ENCODE measurements around the gene CSPG4.

CSPG4 gene

DNA sequence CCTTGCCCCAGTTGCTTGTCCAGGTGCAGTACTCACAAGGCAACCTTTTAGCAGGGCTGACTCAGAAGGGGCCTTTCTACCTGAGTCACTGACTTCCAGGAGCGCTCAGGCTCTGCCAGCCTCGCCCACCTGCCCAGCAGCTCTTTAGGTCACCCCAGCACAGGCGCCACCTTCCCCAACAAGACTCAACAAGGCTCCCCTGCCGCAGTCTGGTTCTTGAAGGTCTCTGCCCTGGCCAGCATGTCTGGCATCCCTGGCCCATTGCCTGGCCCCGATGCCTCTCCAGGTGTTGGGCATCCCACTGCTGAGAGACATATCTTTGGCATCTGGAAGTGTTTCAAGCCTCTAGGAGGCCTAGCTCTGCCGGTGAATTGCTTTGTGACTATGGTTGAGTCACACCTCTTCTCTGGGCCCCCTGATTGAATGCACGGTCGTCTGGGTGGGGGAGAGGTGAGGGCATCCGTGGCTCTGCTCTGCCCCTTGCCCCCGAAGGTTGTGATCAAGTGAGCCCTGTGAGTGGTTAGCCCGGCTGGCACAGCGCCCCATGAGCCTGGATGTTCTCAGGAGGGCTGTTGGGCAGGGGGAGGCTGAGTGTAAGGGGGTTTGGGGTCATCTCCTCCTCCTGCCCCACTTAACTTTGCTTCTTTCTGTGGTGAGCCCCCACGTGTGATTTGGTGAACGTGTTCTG is 43.3 kb downstream of the CSPG4 start:
- DNase-seq: no peak

DNA sequence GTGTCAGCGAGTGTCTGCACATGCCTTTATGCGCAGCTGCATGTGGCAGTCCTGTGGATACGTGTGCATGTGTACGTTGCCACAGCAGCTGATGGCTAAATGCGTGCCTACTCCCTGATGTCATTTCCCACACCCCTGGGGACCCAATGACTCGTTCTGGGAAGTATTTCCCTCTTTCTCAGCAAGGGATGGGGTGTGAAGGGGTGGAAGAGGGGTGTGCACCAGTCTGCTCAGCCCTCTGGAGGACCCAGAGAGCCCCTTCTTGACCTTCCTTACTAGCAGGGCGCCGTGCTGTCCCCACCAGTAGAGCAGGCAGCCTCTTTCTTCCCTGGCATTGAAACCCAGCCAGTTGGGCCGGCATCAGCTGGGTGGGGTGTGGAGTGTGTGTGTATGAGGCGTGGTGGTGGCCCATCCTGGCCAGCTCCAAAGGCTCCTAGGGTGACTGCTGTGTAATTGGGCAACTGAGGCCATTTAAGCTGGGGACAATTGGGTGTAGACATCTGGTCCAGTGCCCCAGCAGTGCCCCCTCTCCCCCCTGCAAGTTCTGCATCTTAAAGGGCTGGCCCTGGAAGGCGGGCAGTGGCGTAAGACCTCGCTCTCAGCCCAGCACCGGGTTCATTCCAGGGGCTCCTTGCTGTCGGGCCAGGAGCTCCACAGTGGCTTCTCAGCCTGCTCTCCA is 45.7 kb downstream of the CSPG4 start:
- DNase-seq: no peak

DNA sequence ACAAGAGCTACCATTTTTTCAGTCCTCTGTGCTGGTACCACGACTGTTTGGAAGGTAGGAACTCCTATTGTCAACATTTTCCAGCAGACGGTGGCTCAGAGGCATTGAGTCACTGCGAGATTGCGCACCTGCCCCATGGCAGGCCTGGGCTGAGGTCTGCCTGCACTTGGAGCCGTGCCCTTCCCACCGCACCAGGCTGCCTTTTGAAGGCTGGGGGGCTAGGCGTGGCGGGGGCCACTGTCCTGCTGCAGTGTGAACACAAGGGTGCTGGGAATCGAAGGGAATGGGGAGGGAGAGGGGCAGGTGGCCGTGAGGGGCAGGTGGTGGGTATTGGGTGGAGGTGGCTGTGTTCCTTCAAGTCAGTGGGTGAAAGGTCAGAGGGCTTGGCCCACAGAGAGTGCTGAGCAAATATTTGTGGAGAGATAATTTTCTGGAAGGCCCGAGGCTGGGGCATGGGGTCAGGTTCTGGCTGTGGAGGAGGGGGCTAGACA is 48.7 kb downstream of the CSPG4 start:
- DNase-seq: no peak

DNA sequence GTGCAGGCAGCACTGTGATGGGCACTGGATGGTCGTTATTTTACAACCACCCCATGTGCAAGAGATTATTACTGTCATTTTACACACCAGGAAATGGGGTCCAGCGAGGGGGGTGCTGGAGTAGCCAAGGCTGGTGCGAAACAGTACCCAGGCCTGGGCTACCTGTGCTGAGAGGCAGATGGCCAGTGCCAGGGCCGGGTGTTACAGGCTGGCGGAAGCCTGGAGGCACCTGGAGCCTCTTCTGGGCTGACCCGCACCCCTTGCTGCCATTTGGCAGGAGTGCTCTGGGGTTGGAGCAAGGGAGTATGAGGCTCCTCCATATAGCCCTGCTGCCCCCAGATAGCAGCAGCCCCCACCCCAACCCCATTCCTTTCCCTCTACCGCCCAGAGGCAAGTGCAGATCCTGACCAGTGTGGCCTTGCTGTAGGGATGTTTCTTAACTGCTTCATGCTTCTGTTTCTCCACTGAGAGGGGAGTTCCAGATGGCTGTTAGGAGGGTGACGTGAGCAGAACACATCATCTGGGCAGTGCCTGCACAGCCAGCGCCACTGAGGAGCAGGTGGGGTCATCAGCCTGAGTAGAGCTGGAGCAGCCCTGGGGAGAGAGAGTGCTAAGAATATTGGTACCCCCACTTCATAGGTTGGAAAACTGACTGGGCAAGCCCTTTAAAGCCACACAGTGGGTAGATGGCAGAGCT is 49.7 kb downstream of the CSPG4 start:
- no peak for DNase-seq

DNA sequence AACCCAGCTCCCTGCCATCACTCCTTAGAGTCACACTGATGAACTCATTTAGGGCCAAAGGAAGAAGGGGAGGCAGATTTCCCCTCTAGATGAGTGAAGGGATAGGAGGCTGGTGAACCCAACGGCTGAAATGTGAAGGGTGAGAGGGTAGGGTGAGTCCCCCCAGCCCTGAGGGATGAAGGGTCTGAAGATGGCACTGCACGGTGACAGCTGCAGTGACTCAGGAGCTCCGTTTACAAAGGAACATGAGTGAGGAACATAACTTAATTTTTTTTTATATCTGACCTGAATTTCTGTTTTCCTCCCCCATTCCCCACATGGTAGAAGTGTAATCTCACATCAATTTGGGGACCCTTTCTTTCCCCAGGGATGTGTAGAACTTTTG is 50.9 kb downstream of the CSPG4 start:
- no peak for DNase-seq

DNA sequence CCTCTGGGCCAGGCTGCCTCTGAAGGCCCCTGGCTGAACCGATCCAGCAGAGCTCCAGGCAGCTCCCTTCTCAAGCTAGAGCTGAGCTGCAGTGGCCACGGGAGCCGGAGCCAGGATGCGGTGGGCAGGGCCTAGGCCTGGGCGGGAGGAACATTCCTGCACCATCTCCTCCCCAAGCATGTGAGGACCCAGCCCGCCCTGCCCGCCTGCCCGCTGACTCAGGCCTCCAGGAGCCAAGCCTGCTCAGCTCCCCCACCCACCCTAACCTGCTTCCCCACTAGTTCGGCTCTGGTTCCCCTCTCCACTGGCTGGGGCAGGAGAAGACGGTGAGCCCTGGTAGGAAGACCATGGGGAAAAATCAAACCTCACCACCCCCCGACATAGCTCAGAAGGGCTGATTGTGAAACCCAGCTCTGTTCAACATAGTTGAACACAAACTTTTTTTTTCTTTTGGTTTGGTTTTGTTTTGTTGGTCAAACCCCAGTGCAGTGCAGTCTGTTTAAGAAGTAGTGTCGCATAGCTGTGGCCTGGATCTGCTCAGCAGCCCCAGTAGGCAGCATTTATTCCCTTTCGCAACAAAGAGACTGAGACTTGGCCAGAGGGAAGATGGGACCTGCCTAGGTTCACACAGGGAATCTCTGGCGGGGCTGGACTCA is 51.4 kb downstream of the CSPG4 start:
- DNase-seq: no peak

DNA sequence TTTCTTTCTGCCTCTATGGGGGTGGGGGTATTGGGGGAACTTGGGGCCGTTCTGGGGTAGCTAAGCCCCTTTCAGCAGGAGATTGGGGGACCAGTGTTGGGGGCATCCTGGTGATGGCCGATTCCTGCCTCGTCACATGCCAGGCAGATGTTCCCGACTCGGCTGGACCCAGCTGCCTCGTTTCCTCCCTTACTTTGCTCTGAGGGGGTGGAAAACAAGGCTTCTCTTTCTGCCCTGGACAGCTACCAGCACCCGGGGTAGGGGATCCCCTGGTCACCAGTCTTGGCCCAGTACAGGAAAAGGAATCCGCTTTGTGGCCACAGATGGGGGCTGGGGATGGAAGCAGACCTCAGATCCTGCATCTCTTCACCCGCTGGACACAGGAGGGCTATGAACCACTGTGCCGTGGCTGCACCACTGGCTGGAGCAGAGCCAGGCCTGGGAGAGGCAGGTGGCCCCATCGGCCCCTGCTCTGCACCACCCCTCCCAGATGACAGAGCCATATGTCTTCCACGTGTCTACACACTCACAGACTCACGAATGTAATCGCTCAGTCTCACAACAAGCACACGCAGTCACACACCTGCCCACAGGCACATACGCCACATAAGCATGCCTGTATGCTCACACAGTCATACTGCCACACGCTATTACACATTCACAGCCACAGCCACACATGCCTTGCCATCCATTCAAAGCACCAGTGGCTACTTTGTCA is 52.6 kb downstream of the CSPG4 start:
- no peak for DNase-seq

DNA sequence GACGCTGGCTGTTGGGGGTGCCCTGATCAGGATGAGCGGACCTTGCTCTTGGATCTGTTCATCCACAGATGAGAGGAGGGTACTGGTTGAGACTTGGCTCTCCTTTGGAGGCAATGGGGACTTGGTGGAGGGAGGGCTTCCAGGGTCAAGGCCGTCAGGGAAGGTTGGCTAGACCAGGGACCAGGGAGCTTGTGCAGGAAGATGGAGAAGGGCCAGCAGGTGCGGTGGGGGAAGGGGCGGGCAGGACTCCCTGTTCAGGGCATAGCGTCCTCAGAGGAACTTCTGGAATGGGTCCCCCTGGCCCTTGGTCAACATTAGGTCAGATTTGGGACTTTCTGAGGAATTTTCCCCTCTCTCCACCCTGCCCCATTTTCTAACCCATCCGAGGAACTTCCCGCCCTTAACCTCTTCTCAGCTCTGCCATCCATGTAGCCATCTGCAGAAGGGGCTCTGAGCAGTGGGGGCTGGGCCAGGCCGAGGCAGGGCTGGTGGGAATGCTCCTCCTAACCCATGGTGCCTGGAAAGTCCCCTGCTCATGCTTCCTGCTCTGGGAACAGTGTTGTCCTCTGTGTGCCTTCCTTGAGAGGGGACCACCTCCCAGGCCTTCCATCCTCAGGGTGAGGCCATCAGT is 53.4 kb downstream of the CSPG4 start:
- no peak for DNase-seq

DNA sequence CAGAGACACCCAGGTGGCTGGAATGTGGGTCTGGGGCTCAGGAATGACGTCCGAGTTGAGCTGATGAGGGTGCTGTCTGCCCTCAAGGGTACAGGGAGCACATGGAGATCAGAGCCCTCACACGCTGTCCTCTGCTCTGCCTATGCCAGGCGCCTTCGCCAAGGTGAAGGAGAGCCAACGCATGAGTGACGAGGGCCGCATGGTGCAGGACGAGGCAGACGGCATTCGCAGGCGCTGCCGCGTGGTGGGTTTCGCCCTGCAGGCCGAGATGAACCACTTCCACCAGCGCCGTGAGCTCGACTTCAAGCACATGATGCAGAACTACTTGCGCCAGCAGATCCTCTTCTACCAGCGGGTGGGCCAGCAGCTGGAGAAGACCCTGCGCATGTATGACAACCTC is 55.8 kb downstream of the CSPG4 start:
- no peak for DNase-seq

DNA sequence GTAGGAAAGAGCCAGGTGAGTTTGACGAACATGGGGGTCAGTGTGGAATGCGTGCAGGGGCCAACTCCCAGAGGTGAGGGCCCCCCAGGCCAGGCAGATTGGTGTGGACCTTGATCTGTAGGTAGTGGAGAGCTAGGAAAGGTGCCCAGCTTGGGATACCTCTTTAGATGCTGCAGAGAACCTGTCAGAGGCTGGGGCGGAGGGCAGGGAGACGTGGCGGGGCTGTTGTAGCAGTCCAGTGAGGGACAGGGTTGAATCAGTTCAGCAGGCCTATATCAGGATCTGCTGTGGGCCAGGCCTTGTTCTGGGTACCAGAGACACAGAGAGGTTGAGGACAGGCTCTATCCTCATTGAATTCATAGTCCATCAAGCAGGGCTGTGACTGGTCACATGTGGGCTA is 56.3 kb downstream of the CSPG4 start:
- DNase-seq: no peak

DNA sequence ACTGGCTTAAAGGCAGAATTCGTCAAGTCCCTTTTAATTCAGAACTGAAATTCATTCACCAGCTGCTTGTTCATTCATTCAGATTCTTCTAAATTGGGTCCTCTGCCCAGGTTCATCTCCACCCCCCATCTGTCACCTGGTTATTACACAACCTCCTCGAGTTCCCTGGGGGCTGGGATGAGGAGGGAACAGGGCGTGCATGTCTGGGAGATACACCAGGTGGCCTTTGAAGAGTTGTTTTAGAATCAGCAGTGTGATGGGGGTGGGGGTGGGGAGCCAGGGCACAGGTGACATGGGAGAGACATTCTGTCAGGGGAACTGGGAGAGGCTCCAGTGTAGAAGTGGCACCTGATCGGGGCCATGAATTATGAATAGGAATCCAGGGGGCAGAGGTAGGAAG is 56.7 kb downstream of the CSPG4 start:
- DNase-seq: no peak

DNA sequence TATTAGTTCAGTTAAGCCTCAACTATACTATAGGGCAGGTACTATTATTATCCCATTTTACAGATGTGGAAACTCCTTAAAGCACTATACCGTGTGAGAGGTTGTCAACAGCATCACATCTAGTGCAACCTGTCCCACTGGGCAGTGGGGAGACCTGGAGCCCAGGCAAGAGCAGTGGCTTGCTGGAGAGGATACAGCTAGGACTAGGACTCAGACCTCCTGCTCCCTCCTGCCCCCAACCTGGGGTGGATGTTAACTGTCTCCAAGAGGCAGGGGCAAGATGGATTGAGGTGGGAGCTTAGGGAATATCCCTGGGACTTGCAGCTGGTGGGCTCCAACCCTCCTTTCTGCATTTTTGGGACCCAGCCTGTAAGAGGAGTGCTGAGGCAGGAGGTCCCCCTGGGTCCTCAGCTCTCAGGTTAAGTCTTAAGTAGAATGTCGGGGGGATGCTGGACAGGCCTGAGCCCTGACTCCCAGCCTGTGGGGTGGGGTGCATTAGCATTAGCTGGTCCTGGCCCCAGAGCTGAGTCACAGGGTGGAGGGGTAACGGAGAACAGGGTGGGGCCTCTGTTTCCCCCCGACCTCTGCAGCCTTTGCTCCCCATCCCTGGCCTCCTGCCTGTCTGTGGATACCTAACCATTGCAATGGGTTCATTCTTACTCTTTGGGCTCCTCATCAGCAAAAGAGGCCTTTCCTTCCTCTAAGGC is 58.3 kb downstream of the CSPG4 start:
- DNase-seq: no peak

DNA sequence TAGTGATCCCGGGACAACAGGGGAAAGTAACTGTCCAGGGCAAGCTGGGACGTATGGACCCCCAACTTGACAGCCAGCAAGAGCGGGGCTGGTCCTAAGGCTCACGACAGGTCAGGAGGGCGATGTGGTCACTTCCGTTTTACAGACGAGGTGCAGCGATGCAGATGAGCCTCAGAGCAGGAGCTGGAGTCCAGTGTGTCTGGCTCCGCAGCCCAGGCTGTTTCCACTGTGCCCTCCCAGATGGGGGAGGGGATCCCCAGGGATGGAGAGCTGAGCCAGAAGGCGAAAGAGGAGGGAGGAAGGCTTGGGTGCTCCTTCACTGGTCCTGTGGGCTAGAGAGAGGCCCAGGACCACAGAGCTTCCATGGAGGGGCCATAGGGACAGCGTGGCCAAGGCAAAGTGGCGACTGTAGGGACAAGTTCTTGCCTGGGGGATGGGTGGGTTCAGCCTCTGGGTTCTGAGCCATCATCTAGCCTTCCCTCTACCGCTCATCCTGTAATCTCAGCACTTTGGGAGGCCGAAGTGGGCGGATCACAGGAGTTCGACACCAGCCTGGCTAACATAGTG is 59.2 kb downstream of the CSPG4 start:
- DNase-seq: no peak

DNA sequence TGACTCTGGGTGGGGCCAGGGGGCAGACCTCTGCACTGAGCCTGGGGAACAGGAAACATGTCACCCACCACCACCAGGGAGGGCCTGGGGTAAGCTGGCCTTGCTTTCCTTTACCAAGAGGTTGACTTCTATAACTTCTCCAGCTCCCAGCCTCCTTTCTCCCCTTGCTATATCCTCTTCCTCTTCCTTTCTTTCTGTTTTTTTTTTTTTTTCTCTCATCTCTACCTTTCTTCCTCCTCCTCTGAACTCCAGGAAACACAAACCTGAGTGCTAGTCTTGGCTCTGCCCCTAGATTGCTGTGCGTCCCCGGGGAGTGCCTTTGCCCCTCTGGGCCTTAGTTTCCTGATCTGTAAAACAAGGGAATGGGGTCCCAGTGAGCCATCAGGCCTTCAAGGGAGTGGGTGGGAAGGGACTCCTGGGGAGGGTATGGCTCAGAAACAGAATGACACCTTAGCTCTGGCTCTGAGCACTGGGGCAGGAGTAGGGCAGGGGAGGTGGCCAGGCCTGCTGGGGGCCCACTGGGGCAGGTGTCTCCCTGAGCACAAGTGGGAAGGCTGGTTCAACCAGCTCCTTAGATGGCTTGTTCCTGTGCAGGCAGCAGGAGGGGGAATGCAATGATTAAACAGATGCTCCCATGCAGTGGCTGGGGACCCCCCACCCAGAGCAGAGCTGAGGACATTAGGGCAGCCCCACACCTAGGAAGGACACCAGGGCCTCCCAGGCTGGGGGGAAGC is 60.7 kb downstream of the CSPG4 start:
- no peak for DNase-seq

DNA sequence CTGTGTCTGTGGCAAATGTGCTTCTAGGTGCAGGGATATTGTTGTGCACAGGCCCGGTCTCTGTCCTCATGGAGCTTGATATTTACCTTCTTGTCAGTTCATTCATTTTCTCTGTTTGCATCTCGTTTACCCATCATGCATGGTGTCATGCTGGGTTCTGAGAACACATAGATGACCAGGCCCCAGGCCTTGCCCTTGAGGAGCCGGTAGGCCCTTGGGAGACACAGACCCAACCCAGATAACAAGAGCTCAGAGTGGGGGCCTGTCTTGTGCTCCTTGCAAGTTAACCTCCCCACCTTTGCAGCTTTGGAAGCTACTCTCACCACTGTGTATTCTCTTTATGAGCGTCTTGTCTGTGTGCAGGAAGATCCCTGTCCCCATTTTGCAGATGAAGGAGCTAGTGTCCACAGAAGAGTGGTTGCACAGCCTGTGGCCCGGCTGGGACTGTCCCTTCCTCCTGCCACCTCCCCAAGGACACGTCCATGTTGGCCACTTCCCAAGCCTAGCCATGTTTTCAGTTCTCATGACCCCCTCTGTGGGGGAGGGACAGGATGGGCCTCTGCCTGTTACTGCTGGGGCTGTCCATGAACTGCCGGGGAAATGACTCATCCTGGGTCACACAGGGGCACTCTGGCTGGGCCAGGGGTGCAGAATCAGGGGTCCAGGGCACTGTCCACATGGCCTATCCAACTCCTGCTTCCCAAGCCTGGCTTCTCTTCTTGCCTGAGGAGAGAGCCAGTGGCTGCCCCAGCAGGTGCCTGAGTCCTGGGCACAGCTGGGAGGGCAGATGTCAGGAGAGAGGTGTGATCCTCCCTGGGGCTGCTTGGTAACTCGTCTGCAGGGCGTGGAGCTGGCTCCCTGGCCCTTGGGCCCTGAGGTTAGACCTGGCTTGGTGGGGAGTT is 61.5 kb downstream of the CSPG4 start:
- DNase-seq: no peak

DNA sequence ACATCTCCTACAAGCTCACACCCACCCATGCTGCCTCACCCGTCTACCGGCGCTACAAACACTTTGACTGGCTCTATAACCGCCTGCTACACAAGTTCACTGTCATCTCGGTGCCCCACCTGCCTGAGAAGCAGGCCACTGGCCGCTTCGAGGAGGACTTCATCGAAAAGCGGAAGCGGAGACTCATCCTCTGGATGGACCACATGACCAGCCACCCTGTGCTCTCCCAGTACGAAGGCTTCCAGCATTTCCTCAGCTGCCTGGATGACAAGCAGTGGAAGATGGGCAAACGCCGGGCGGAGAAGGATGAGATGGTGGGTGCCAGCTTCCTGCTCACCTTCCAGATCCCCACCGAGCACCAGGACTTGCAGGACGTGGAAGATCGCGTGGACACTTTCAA is 62.8 kb downstream of the CSPG4 start:
- DNase-seq: no peak

DNA sequence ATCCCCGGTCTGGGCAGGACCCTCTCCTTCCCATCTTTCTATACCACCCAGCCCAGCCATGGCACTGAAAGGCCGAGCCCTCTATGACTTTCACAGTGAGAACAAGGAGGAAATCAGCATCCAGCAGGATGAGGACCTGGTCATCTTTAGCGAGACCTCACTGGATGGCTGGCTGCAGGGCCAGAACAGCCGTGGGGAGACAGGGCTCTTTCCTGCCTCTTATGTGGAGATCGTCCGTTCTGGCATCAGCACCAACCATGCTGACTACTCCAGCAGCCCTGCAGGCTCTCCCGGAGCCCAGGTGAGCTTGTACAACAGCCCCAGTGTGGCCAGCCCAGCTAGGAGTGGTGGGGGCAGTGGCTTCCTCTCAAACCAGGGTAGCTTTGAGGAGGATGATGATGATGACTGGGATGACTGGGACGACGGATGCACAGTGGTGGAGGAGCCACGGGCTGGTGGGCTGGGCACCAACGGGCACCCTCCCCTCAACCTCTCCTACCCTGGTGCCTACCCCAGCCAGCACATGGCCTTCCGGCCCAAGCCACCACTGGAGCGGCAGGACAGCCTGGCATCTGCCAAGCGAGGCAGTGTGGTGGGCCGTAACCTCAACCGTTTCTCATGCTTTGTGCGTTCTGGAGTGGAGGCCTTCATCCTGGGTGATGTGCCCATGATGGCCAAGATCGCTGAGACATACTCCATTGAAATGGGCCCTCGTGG is 63.4 kb downstream of the CSPG4 start:
- DNase-seq: no peak

DNA sequence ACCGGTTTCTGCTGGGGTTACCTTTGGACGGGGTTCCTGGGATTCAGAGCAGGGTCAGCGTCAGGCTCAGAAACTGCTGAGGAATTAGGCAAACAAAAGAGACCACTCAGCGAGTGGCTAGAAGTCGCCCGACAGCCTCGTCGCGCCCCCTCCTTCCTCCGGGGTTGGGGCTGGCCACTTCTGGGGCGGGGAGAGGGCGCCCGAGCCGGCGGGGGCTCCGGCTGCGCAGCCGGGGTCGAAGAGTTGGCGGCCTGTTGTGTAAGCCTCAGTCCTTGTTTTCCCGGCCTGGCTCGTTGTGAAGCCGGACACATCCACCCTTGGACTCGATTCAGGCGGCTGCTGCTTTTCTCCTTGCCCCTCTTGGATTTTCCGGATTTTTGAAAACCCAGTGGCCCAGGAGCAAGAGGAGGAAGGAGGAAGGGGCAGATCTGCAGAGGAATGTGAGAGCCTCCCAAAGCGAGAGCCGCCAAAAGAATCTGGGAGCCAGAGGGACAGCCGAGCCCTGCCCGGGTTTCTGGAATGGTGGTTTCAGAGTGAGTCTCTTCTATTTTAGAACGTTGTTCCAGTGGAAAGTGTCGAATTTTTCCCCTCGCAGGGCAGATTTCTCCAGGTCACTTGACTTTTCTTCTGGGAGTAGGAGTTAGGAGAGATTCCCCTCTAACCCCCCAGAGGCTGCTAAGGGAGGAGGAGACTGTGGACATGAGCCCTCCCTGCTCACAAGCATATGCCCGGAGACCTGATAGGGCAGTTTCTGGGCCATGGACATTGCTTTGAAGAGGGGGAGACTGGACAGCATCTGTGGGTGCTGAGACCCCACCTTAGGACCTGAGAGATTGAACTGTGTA is 64.3 kb downstream of the CSPG4 start:
- DNase-seq: no peak

Data from NCI-H1092 treated with DMSO at 0.1 percent for 48 hours (cell line).